ENCODE results near the gene CCR5AS.

The CCR5AS gene

GRCh38 chr3:46413951-46414350 is 7.1 kb upstream of the CCR5AS start:
- Mint-ChIP-seq H3K27ac (no peak overlapping the region), H3K4me3 (no peak overlapping the region), H3K27me3 (ENCODE audit: insufficient read depth, low read depth, poor library complexity) (no peaks in the 10 kb centered on the region), H3K36me3 (ENCODE audit: low read depth) (no peaks in the 10 kb centered on the region), H3K4me1 (peaks cover 17% of the 10 kb centered on the region; the same call in 2 of the 3 replicates), H3K9me3 (no peaks in the 10 kb centered on the region)
- no peak for DNase-seq (ENCODE audit: low spot score)
- no peaks in the 10 kb centered on the region for H3K79me2 ChIP-seq (replicated peaks; ENCODE audit: insufficient read depth)
- H4K20me1 ChIP-seq (replicated peaks; ENCODE audit: insufficient read depth), result no peaks in the 10 kb centered on the region
- no peaks in the 10 kb centered on the region for H3K27me3 ChIP-seq (ENCODE audit: insufficient read depth)
- H2AFZ ChIP-seq, result peak overlapping the region; percentile 56; the same call in 1 of the 2 replicates
- no peaks in the 10 kb centered on the region for H3K9me2 ChIP-seq (ENCODE audit: insufficient read depth)
- no peaks in the 10 kb centered on the region for H3F3A ChIP-seq (replicated peaks; ENCODE audit: low read depth)
- H3K4me1 ChIP-seq (ENCODE audit: insufficient read depth), result no peaks in the 10 kb centered on the region
- H3K36me3 ChIP-seq (ENCODE audit: insufficient read depth), result no peaks in the 10 kb centered on the region
- no peak overlapping the region for H3K4me2 ChIP-seq
- TF ChIP-seq ZNF114 (CRISPR knock-in tag; IDR thresholded peaks at IDR 0.05) (no peak), REST (IDR thresholded peaks at IDR 0.05; ENCODE audit: unreplicated experiment) (no peak), JUNB (IDR thresholded peaks at IDR 0.05; ENCODE audit: unreplicated experiment) (no peak), ZNF331 (CRISPR knock-in tag; IDR thresholded peaks at IDR 0.05; ENCODE audit: low read depth) (no peak), CREB1 (CRISPR knock-in tag; IDR thresholded peaks at IDR 0.05; ENCODE audit: low read depth) (no peak), CTCF (conservative IDR thresholded peaks at IDR 0.05; ENCODE audit: low read depth in 2 of 2) (no peak), EZH2phosphoT487 (IDR thresholded peaks at IDR 0.05; ENCODE audit: unreplicated experiment) (no peak), EZH2 (IDR thresholded peaks at IDR 0.05; ENCODE audit: low read depth, unreplicated experiment) (no peak), STAT1 (IDR thresholded peaks at IDR 0.05; ENCODE audit: unreplicated experiment) (no peak), ETS1 (IDR thresholded peaks at IDR 0.05) (no peak), ZNF462 (CRISPR knock-in tag; IDR thresholded peaks at IDR 0.05) (no peak), NANOG (IDR thresholded peaks at IDR 0.05; ENCODE audit: borderline replicate concordance) (no peak), POLR2AphosphoS5 (IDR thresholded peaks at IDR 0.05; ENCODE audit: low read depth) (no peak)
- H3K27ac ChIP-seq (ENCODE audit: low read depth), result no peak overlapping the region
- ATAC-seq, result no peak
- H3K4me3 ChIP-seq, result no peak overlapping the region

Data from GM23338 (cell line).